ENCODE measurements around the gene ARL2BP. TPM values are rescaled to one million over a fixed set of nuclear protein-coding genes. Genes with fewer than 3 reads are reported as not detected.

ARL2BP gene
- total and polyA plus RNA-seq, 10 of the 15 experiments (the other 5 are each of a cell fraction or from before 2014, with no cell fraction given) = 12.5 to 56.6 (median 29.7) TPM

DNA sequence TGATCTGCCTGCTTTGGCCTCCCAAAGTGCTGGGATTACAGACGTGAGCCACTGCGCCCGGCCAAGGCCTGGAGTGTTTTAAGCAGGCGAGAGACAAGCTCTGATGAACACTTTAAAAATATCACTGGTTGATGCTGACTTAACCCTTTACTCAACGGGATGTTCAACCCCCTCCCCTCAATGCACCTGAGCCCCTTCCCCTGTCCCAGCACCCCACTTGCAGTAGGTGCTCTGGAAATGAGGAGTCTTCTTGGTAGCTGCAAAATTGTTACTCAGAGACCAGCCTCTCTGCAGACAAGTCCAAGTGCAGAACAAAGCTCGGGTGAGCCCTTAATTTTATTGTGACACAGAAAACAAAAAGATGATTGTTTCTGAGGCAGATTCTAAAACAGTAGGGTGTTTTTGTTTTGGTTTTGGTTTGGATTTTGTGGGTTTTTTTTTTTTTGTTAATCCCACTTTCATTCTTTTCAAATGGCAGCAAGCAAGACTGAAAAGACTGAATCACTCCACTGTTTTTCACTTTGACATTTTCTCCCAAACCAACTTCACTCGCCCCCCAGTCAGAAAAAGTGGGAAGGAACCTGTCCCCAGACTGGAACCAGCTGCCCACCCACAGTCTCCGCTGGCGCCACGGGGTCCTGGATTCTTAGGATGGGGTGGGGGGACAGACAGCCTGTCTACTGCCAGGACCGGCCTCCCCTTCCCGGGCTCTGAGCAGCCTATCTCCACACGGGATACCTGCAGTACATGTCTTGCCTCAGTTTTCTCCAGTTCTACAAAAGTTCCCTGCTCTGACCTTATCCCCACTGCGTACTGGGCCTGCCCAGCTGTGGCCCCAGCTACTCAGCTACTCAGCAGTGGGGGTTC lies 44.6 kb downstream of the ARL2BP start:
- FAIRE-seq (no peak), ATAC-seq (peak; percentile 63), DNase-seq (ENCODE audit: low read depth, low spot score) (no peak)
- Histone ChIP-seq H3K27ac (ENCODE audit: control insufficient read depth, insufficient read depth) (no peak overlapping the region), H3K79me2 (ENCODE audit: control insufficient read depth, insufficient read depth, low read length) (no peaks in the 10 kb centered on the region), H3K4me3 (no peak overlapping the region), H2AFZ (ENCODE audit: control insufficient read depth, low read depth, low read length) (peak overlapping the region; percentile 65), H3K4me1 (ENCODE audit: control insufficient read depth, insufficient read depth, low read length) (peaks cover 12% of the 10 kb centered on the region), H3K36me3 (ENCODE audit: control insufficient read depth in 2 of 2, insufficient read depth in 2 of 2, low read length in 1 of 2) (no peaks in the 10 kb centered on the region), H4K20me1 (ENCODE audit: control insufficient read depth, insufficient read depth) (no peaks in the 10 kb centered on the region), H3K4me2 (ENCODE audit: control insufficient read depth, insufficient read depth) (peak overlapping the region; percentile 49), H3K9me3 (replicated peaks; ENCODE audit: control insufficient read depth, insufficient read depth, low read length) (no peaks in the 10 kb centered on the region), H3K27me3 (replicated peaks in 1 of 2; ENCODE audit: control insufficient read depth in 2 of 2, insufficient read depth in 2 of 2, low read length in 1 of 2) (no peaks in the 10 kb centered on the region), H3K9ac (ENCODE audit: control insufficient read depth, insufficient read depth, low read length) (peak overlapping the region; percentile 12; the same call in 1 of the 2 replicates)
- SMC1A ChIA-PET (ENCODE audit: uncharacterized antibody, unreplicated experiment) = interaction anchor here (0.6 to 1.9 kb wide), 6 partner anchors 9 to 234 kb away, joined by 3 to 11 read pairs (median 4); partner anchors contain the start of gene ARL2BP
- in situ Hi-C loops (cut with MboI) (no loop called here), intact Hi-C loops (cut with micrococcal nuclease; ENCODE audit: unreplicated experiment) (no loop called here)
- BruUV-seq (replicated peaks) = no TSS peak
- CTCF ChIA-PET = interaction anchor here (0.7 to 1.9 kb wide), 7 partner anchors 8 to 230 kb away, joined by 3 to 7 read pairs (median 4); no protein-coding TSS in a partner anchor
- TF ChIP-seq IKZF1 (conservative IDR thresholded peaks at IDR 0.05) = 0 out of 2 replicates have a peak, but pooled peaks have one; percentile 15
- peak; percentile 71 for TF ChIP-seq RUNX3 (IDR thresholded peaks at IDR 0.05; ENCODE audit: low read length)
- TF ChIP-seq, protein P1, sequence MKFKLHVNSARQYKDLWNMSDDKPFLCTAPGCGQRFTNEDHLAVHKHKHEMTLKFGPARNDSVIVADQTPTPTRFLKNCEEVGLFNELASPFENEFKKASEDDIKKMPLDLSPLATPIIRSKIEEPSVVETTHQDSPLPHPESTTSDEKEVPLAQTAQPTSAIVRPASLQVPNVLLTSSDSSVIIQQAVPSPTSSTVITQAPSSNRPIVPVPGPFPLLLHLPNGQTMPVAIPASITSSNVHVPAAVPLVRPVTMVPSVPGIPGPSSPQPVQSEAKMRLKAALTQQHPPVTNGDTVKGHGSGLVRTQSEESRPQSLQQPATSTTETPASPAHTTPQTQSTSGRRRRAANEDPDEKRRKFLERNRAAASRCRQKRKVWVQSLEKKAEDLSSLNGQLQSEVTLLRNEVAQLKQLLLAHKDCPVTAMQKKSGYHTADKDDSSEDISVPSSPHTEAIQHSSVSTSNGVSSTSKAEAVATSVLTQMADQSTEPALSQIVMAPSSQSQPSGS (IDR thresholded peaks at IDR 0.05; ENCODE audit: low read length) = no peak
- TF ChIP-seq NR2F1 (conservative IDR thresholded peaks at IDR 0.05) = no peak
- peak; percentile 79 for TF ChIP-seq ZNF384 (IDR thresholded peaks at IDR 0.05; ENCODE audit: borderline replicate concordance, low read depth, low read length)
- RAD21 ChIA-PET (ENCODE audit: unreplicated experiment) = interaction anchor here (1.1 to 1.5 kb wide), 4 partner anchors 8 to 97 kb away, joined by 4 to 9 read pairs (median 4); no protein-coding TSS in a partner anchor
- POLR2A ChIA-PET = interaction anchor here (0.9 to 1.1 kb wide), 2 partner anchors 11 to 16 kb away, joined by 3 to 7 read pairs; no protein-coding TSS in a partner anchor
- 60% methylated on average over 14 of the region's 14 CpGs for WGBS (ENCODE audit: insufficient coverage, insufficient replicate concordance, low lambda C conversion rate, missing lambda C conversion rate)
